Measurements from ENCODE around the gene BGLAP.
A peak's percentile ranks its signal among the peaks of the same experiment; 100 is the strongest.

BGLAP gene

DNA sequence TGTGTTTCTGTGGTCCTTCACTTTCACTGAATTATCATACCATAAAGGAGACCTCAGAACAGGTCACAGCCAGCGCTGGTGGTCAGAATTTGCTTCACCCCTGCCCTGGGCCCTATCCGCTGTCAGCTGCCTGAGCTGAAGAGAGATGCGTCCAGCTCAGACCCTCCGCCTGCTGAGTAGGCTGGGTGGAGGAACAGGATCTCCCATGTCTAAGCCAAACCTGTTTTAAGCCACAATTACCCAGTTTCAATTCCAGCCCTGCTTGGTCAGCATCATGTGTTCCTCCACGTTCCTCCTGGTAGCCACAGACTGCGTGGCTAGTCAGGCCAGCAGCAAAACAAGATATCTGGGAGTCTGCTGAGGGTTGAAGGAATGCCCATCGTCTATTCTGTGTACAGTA, 13.5 kb upstream of the BGLAP start:
- DNase-seq: no peak

DNA sequence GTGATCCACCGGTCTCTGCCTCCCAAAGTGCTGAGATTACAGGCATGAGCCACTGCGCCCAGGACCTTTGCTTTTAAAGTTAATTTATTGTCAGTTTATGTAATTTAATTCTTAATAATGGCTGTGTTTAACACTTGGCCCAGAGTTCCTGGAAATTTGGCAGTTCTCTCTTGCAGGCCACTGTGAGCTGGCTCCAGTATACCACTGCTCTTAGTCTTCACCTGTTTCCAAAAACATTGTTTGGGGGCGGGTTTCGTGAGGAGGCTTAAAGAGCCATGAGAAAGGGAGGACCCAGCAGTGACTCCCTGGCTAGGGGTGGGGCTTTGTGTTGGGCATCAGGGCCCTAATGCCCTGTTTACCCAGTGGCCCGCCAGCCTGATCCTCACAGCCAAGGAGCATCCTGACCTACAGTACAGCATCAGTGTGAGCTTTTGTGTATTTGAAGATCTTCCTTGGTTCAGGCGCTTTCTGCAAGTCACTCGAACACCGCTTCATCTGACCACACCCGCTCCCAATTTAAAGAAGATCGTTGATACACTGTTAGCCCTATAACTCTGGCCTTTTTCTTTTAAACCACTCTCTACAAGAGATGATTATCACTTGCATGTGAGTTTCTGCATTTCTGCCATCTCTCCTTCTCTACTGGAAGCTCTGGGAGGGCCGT, 12.0 kb upstream of the BGLAP start:
- no peak for DNase-seq

DNA sequence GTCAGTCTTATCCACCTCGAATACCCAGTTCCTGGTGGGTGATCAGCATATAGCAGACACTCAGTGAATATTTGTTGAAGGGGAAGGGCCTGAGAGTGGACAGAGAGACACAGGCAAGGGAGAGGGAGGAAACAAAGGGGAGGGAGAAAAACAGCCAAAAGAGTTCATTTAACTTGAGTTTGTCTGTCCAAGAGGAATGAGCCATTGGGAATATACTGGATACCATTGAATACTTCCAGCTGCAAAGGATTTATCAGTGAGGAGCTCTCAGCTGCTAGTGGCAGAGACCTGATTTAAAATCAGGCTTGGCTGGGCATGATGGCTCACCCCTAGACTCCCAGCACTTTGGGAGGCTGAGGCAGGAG, 11.5 kb upstream of the BGLAP start:
- DNase-seq: no peak

DNA sequence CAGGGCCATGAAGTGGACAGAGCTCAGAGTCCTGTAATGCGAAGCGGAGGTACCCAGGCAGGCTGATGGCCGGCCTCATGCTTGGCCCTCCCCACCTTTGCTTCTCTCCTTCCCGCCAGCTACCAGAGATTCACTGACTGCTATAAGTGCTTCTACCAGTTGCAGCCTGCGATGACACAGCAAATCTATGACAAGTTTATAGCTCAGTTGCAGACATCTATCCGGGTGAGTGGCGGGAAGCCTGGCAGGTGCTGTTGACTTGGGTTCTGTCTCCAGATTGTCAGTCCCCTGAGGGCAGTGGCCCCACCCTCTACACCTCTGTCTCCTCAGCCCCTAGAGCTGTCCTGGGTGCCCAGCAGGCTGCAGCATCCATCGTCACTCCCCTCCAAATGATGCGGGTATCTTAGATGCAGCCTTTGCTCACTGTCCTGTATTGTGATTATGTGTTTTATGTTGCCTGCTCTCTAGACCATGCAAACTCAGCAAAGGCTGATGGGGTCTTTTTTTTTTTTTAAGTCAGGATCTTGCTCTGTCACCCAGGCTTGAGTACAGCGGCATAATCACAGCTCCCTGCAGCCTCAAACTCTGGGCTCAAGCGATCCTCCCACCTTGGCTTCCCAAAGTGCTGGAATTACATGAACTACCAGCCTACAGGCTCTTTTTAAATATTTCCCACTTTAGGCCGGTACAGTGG, 9.6 kb upstream of the BGLAP start:
- DNase-seq: no peak

DNA sequence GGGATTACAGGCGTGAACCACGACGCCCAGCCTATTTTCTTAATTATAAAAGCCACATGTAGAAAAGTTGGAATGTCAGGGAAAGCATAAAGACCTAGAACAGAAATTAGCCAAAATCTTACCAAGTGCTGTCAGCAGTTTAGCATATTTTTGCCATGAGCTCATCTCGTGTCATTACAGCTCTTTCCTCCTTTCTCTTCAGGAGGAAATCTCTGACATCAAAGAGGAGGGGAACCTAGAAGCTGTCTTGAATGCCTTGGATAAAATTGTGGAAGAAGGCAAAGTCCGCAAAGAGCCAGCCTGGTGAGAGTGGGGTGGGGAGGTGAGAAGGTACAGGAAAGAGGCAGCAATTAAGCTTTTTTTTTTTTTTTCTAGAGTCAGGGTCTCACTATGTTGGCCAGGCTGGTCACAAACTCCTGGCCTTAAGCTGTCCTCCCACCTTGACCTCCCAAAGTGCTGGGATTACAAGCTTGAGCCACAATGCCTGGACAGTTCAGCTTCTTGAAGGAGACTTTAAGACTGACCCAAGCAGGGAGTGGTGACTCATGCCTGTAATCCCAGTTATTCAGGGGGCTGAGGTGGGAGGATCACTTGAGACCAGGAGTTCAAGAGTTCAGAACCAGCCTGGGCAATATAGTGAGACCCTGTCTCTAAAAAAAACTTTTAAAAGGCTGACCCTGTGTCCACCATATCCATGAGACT, 8.4 kb upstream of the BGLAP start:
- peak; percentile 24 for DNase-seq

DNA sequence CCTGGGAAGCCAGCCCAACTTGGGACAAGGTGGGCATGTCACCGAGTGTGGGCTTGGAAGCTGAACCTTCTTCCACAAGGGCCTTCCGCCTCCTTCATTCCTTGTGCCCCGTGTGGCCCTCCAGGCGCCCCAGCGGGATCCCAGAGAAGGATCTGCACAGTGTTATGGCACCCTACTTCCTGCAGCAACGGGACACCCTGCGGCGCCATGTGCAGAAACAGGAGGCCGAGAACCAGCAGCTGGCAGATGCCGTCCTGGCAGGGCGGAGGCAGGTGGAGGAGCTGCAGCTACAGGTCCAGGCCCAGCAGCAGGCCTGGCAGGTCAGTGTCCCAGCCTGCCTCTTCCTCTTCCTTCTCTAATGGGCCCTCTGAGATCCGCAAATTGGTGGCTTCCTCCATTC, 5.8 kb upstream of the BGLAP start:
- no peak for DNase-seq

DNA sequence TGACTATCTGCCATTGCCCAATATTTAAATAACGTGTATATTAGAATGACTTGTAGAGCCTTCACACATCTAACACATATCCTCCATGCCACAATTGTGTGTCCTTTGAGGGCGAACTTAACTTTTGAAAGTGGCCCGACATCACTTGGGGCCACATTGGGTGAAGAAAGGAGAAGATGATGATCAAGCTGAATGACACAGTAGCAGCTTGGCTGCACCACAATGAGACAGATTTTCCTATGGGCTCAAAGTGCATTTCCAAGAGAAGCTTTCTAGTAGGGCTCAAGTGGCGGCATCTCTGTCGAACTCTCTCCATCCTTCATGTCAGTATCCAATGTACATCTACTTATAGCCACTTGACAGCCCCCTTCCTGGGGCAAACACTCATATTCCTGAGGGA, 3.7 kb upstream of the BGLAP start:
- no peak for DNase-seq

DNA sequence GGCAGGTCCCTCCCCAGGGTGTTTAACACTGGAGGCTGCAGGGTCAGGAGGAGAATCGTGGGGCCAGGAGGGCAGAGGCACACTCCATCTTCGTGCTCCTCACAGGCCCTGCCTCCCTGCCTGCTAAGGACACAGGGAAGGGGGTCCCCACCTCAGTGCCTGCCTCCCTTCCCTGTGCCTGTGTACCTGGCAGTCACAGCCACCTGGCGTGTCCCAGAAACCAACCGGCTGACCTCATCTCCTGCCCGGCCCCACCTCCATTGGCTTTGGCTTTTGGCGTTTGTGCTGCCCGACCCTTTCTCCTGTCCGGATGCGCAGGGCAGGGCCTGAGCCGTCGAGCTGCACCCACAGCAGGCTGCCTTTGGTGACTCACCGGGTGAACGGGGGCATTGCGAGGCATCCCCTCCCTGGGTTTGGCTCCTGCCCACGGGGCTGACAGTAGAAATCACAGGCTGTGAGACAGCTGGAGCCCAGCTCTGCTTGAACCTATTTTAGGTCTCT, 623 bp upstream of the BGLAP start:
- DNase-seq: no peak

DNA sequence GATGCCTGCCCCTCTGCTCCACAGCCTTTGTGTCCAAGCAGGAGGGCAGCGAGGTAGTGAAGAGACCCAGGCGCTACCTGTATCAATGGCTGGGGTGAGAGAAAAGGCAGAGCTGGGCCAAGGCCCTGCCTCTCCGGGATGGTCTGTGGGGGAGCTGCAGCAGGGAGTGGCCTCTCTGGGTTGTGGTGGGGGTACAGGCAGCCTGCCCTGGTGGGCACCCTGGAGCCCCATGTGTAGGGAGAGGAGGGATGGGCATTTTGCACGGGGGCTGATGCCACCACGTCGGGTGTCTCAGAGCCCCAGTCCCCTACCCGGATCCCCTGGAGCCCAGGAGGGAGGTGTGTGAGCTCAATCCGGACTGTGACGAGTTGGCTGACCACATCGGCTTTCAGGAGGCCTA, 754 bp downstream of the BGLAP start:
- no peak for DNase-seq

DNA sequence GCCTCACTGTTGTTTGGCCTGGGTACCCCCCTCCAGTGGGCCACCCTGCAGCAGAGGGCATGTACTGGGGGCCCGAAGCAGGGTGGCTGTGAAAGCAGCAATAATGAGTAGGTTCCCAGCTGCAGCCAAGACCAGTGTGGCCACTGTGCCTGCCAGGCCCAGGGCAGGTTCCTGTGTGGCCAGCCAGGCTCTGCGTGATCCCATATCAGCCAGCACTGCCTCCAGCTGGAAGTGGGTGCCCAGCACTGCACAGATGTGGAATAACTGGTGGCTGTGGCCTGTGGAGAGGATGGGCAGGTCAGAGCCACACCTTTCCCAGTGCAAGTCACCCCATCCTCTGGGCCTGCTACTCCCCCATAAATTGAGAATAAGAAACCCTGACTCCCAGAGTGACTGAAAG, 2.1 kb downstream of the BGLAP start:
- no peak for DNase-seq

DNA sequence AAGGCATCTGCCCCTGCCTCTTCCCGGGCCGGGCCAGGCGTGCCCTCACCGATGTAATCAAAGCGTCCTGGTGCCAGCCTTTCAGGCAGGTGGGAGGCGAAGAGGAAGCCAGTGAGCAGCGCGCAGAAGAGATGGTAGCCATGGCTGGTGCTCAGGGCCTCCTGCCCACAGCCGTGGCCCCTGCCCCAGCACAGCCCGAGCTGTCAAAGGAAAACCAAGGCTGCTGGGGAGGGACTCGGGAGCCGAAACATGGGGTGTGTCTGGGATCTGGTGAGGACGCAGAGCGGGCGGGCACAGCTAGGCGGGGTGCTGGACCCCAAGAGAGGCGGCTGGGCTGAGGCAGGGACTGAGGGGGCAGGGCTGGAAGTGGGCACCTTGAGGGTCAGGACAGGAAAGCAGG, 2.7 kb downstream of the BGLAP start:
- no peak for DNase-seq

DNA sequence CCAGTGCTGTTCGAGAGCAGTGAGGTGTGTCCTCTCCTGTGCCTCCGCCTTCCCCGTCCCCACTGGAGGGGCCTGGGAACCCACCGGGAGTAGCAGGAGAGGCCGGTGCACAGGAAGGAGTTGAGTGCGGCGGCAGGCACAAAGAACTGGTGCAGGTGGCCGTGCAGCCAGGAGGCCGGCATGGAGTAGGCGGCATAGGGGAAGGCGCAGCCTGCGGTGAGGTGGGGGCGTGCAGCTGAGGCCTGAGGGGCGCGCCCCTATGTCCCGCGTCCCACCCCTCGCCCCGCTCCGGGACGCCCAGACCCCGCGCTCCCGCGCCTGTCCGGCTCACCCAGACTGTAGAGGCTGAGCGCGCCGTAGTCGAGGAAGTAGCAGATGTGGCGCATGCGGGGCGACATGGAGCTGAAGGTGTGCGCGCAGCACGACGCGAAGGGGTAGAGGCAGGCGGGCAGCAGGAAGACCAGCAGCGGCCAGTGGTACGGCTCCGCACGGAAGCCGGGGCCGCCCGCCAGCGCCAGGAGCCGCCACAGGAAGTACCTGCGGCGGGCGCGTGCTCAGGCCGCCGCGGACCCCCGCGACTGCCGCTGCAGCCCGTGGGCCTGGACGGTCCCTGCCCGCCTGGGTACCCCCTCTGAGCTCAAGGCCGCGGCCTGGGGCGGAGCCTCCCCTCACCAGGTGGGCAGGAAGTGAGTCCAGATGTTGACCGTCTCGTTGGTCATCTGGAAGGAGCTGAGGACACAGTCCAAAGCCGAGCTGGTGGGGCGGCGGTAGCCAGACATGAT, 3.7 kb downstream of the BGLAP start:
- no peak for DNase-seq

DNA sequence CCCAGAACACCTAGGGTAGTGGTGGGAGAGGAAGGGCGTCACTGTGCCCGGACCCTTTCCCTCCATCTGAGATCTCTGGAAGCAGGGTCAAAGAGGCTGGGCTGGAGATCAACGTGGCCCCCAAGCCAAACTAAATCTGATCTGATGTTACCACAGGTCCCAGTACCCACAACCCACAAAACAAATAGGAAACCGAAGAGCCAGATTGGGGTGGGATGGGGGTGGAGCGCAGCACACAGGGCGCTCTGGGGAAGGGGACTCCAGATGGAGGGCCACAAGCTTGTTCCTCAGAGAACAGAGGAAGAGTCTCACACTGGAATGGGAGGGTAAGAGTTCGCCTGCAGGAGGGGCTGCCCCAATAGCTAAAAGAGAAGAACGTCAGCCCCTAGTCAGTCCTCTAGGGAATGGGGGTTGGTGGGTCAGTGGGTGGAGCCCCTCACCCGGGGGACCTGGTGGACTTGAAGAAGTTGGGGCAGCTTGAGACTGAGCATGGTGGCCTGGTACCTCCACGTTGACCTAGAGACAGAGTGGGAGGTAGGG, 4.3 kb downstream of the BGLAP start:
- no peak for DNase-seq

DNA sequence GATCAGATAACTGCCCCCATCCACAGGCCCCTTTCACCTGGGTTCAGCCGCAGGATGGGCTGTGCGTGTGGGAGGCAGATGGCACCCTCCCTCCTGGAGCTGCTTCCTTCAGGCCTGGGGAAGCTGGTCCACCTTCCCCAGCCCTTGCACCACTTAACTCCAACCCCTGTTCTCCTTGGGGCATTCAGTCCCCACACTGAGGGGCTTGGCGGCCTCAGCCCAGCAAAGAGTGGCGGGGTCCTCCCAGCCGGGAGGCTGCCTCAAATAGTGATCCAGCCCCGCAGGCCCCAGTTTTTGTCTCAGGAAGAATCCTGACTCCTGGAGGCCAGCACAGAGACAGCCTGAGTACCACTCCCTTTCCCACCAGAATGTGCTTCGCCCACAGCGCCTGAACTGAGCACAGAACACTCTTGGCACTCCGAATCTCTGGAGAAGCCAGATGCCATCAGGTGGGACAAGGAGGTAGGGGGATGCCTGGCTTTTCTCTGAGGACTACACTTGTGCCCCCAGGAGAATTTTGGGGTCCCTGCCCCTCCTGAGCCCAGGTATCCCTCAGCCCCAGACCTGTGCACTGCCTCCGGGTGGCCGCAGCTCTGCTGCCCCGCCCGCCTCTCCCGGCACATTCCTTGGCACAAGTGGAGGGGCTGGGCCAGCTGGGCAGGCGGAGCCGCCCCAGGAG, 4.9 kb downstream of the BGLAP start:
- DNase-seq: no peak

DNA sequence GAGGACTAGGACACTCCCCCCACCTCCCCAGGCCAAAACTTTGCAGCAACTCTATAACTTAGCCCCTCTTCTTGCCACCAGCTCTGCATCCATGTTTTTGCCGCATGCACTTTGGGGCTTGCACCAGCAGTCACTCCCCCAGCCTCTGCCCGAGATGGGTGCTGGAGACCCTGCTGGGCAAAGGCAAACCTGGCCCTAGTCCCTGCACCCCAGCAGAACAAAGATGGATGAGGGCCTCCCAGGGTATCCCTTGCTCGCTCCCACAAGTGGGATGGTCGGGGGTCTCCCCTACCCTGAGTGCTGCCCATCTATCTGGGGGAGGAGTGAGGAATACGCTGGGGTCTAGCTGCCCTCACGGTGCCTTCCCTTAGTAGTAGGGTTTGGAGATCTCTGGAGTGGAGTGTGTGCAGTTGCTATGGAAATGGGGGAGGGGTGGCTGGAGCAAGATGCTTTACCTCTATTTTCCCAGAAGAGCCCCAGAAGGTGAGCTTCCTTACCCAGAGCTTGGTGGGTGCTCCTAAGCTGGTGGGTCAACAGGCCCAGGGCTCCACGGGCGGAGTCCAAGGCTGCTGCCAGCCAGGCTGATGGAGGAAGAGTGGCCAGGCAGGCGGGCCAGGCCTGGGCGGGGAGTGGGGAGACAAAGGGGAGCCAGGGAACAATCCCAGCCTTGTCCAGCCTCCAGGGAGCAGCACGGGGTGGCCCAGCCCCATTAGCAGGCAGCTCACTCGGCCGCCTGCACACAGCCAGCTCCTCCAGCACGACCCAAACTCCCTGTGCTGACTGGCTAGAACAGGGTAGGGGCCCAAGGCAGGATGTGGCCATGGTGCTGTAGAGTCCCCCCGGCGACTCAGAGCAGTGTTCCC, 5.7 kb downstream of the BGLAP start, which contains the start of gene PAQR6:
Gene PAQR6 (minus strand): TSS at position 597 of the 863 bp plus-strand sequence. CDS start 1,325 bp downstream, outside the sequence.
- no peak for DNase-seq

DNA sequence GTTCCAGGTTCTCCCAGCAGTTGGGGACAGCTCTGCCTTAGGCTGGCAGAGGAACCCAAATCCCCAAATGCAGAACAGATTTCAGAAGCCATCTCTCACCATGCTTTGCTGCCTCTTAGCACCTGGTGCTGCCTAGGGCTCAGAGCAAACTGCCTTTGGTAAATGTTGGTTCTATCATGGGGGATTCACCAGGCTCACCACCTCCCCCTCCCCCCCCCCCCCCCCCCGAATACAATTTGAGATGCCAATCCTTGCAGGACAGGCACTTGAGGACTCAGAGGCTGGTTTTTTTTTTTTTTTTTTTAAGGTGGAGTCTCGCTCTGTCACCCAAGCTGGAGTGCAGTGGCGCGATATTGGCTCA, 6.3 kb downstream of the BGLAP start:
- no peak for DNase-seq

DNA sequence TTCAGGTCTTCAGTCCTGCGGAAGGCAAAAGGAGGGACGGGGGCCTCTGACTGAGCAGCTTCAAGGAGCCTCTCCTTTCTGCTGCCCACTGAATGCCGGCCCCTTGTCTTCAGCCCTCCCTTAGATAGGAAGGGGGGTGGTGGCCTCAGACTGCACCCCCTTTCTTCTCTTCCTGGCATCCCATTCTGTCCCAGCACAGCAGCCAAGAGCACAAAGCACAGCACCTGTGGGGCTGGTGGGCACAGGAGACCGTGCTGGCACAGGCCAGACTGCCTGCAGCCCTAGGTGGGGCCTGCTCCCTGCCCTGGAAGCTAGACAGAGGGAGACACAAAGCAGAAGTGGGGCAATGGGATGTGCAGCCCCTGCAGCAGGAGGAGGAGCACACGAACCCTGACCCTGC, 7.6 kb downstream of the BGLAP start:
- no peak for DNase-seq

DNA sequence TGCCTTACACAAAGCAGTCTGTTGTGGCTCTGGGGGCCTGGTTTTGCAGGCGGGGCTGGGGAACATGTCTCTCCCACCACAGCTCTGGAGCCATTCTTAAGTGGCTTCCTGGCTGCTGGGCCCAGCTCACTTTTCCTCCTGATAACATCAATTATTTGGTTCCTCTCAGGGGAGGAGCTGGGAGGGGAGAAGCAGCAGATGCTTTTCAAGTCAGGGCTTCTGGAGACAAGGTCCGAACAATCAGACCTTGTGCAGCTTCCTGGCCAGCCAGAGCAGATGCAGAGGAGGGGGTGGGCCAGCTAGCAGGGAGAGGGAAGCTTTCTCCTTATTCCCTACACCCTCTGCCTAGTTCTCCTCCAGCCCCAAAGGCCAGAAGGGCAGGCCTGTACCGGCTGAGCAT, 9.5 kb downstream of the BGLAP start:
- DNase-seq: no peak

DNA sequence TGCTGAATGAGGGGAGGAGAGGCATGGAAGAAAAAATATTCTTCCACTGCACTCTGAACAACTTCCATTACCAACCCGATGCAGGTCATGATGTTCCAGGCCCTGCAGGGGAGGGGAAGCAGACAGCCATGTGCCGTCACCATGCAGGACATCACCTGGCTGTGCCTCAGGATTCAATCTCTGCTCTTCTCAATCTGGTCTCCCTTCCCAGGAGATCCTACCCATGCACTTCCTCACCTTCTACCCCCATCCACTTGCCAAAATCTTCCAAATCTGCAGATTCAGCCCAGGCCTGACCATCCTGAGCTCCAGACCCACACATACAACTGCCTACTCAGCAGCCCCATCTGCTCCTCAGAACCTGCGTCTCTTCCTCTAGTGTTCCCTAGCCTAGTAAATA, 11.7 kb downstream of the BGLAP start:
- DNase-seq: no peak

DNA sequence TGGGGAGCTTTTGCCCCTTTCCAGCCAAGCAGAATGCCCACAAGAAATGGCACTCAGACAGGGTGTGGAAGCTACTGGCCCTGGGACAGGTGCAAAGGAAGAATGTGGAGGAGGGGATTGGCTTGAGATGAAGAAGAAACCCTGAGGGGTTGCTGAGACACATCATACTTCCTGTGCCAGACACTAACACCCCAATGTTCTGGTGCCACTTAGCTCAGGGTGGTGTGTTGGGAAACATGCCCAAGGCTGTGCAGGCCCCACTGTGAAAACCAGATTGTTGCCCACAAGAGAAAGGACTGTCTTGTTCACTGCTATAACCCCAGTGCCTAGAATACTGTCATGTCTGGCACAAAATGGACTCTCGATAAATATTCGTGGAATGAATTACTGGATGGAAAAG, 15.7 kb downstream of the BGLAP start:
- DNase-seq: no peak

DNA sequence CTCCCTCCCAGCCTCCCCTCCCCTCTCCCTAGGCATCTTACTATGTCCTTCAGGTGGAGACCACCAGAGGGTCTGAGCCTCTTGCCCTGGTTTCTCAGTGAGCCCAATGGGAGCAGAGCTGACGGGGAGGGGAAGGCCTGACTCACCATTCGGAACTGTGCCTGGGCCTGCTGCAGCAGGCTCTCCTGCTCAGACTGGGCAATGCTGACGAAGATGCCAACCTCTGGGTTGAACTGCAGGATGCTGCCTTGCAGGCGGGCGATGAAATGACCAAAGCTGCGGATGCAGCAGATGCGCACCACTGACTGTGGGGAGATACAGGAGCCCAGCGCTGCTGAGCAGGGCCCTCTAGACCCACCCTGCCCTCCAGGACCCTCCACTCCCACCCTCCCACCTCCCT, 16.9 kb downstream of the BGLAP start:
- DNase-seq: no peak

DNA sequence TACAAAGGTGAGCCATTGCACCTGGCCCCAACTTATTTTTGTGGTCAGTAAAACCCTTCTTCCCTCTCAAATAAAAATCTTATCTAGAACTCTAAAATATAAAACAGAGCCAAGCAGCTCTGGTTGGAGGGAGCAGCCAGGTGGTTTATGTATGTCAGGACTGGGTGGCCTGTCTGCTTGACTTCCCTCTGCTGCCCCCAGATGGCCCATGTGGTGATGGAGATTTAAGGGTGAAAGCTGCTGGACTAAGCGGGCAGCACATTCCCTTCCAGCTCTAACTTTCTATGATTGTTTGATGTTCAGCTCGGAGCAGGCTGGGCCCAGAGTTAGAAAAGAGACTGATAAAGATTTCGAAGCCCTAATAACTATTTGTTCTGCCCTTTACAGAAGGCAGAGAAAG, 17.8 kb downstream of the BGLAP start:
- no peak for DNase-seq

All from kidney glomerular epithelial cell (primary cell).